CD14-positive monocyte (primary cell): Measurements from ENCODE around the gene PDP2. TPM values are rescaled to one million over a fixed set of nuclear protein-coding genes. Genes with fewer than 3 reads are reported as not detected.

Source experiments
- DNase-seq, 3 donors: peaks; one replicate each; pipeline ENCODE4 v3.0.0-alpha.2; 2011 to 2022
- H2AFZ ChIP-seq: 2 replicates; pipeline ENCODE4 v1.6.0; 2012; ENCODE audit warnings: mild to moderate bottlenecking, low read depth, low read length, inconsistent platforms; ENCODE audit not compliant: insufficient read depth, poor library complexity, severe bottlenecking
- H3K27ac ChIP-seq, 2 donors: 1 replicate in 1 of 2; 2 replicates in 1 of 2; pipeline ENCODE4 v1.5.1; 2012 to 2013; ENCODE audit warnings: low read length in 2 of 2, control low read depth in 1 of 2, inconsistent platforms in 1 of 2, low read depth in 1 of 2, mild to moderate bottlenecking in 1 of 2
- H3K27me3 ChIP-seq, 2 donors: one replicate each; pipeline versions ENCODE4 v1.6.0 to v1.6.1; 2011 to 2013; ENCODE audit warnings: low read length in 2 of 2; ENCODE audit not compliant: control insufficient read depth in 2 of 2, insufficient read depth in 2 of 2
- H3K36me3 ChIP-seq, 2 donors: replicated peaks in 1 of 2; 1 replicate in 1 of 2; 2 replicates in 1 of 2; pipeline versions ENCODE4 v1.5.1 to v1.6.1; 2012 to 2013; ENCODE audit warnings: low read length in 2 of 2, control low read depth in 1 of 2, inconsistent platforms in 1 of 2, mild to moderate bottlenecking in 1 of 2; ENCODE audit not compliant: insufficient read depth in 2 of 2, control insufficient read depth in 1 of 2
- H3K4me1 ChIP-seq, 2 donors: 1 replicate in 1 of 2; 2 replicates in 1 of 2; pipeline versions ENCODE4 v1.5.1 to v1.6.1; 2012 to 2013; ENCODE audit warnings: low read length in 2 of 2, control low read depth in 1 of 2, inconsistent platforms in 1 of 2, mild to moderate bottlenecking in 1 of 2, moderate library complexity in 1 of 2; ENCODE audit not compliant: insufficient read depth in 2 of 2, control insufficient read depth in 1 of 2
- H3K4me2 ChIP-seq: replicated peaks from 2 replicates; pipeline ENCODE3; 2012; ENCODE audit warnings: low read length, moderate library complexity, mild to moderate bottlenecking; ENCODE audit not compliant: poor library complexity, severe bottlenecking; ENCODE audit errors: extremely low read depth
- H3K4me3 ChIP-seq, 3 experiments: fragments of 200-600 bp in 1 of 3; sonication (generic) in 1 of 3; replicated peaks in 1 of 3; 1 replicate in 2 of 3; 2 replicates in 1 of 3; pipeline ENCODE4 v1.5.1; 2011 to 2013; ENCODE audit warnings: low read length in 3 of 3, mild to moderate bottlenecking in 3 of 3, control low read depth in 2 of 3, low read depth in 2 of 3, inconsistent platforms in 1 of 3, moderate library complexity in 1 of 3
- H3K79me2 ChIP-seq: 2 replicates; pipeline ENCODE4 v1.6.0; 2012; ENCODE audit warnings: mild to moderate bottlenecking, control low read depth, inconsistent platforms, low read length, moderate library complexity; ENCODE audit not compliant: insufficient read depth
- H3K9ac ChIP-seq: 2 replicates; pipeline ENCODE4 v1.6.0; 2017; ENCODE audit warnings: low read length, mild to moderate bottlenecking; ENCODE audit not compliant: insufficient read depth, poor library complexity, severe bottlenecking
- H3K9me3 ChIP-seq, 2 donors: replicated peaks in 1 of 2; 1 replicate in 1 of 2; 2 replicates in 1 of 2; pipeline versions ENCODE4 v1.5.1 to v1.6.1; 2012 to 2013; ENCODE audit warnings: low read length in 2 of 2, control low read depth in 1 of 2; ENCODE audit not compliant: control insufficient read depth in 1 of 2, insufficient read depth in 1 of 2
- H4K20me1 ChIP-seq: 2 replicates; pipeline ENCODE4 v1.6.0; 2012; ENCODE audit warnings: mild to moderate bottlenecking, low read length, control low read depth, moderate library complexity; ENCODE audit not compliant: insufficient read depth
- H3K27ac Mint-ChIP-seq, 7 donors: one replicate each; pipeline ENCODE4 v1.8.0; 2020; ENCODE audit warnings: mild to moderate bottlenecking in 7 of 7, mixed read lengths in 7 of 7, moderate library complexity in 6 of 7, inconsistent platforms in 2 of 7
- H3K27me3 Mint-ChIP-seq, 3 donors: one replicate each; pipeline ENCODE4 v1.8.0; 2021 to 2022; ENCODE audit warnings: low read depth in 3 of 3, mild to moderate bottlenecking in 3 of 3, mixed read lengths in 3 of 3, moderate library complexity in 3 of 3, inconsistent platforms in 1 of 3
- H3K36me3 Mint-ChIP-seq, 2 donors: one replicate each; pipeline ENCODE4 v1.8.0; 2020; ENCODE audit warnings: mixed read lengths in 2 of 2, inconsistent platforms in 1 of 2, mild to moderate bottlenecking in 1 of 2
- H3K4me1 Mint-ChIP-seq: one replicate; pipeline ENCODE4 v1.8.0; 2020; ENCODE audit warnings: mild to moderate bottlenecking, mixed read lengths
- H3K4me3 Mint-ChIP-seq, 2 donors: one replicate each; pipeline ENCODE4 v1.8.0; 2020; ENCODE audit warnings: mild to moderate bottlenecking in 2 of 2, mixed read lengths in 2 of 2, moderate library complexity in 1 of 2
- H3K9me3 Mint-ChIP-seq, 7 donors: one replicate each; pipeline ENCODE4 v1.8.0; 2020 to 2022; ENCODE audit warnings: mixed read lengths in 7 of 7, mild to moderate bottlenecking in 6 of 7, moderate library complexity in 6 of 7, inconsistent platforms in 2 of 7
- WGBS: methylation state at CpG from one replicate; pipeline ENCODE4 v1.1.5; 2013; ENCODE audit warnings: missing lambda C conversion rate; ENCODE audit not compliant: insufficient coverage; 5-methylcytosine and 5-hydroxymethylcytosine counted together
- intact Hi-C, 2 donors: fragments of 100-400 bp; cut with micrococcal nuclease; formaldehyde crosslinking; loops; one replicate each; pipeline versions ENCODE4 v1.15.0 to v1.15.1; 2023
- polyA plus RNA-seq, 3 donors: library from polyadenylated mRNA; depleted of rRNA in 1 of 3; unstranded in 2 of 3; stranded (reverse) in 1 of 3; fragments of 300-500 nt in 2 of 3; fragments of >200 nt in 1 of 3; fragmentation: Illumina TruSeq in 2 of 3; gene quantifications; 1 replicate in 2 of 3; 2 replicates in 1 of 3; pipeline ENCODE4 v1.2.3, GENCODE V29; 2012 to 2021
- TF ChIP-seq, protein P1 (sequence below): fragments of 200-600 bp; IDR thresholded peaks from one replicate; pipeline ENCODE4 v1.8.0; 2022; ENCODE audit warnings: antibody characterized with exemption, mild to moderate bottlenecking

Gene PDP2
- polyA plus RNA-seq, 3 donors, result 1.1 TPM; not detected in 2

DNA sequence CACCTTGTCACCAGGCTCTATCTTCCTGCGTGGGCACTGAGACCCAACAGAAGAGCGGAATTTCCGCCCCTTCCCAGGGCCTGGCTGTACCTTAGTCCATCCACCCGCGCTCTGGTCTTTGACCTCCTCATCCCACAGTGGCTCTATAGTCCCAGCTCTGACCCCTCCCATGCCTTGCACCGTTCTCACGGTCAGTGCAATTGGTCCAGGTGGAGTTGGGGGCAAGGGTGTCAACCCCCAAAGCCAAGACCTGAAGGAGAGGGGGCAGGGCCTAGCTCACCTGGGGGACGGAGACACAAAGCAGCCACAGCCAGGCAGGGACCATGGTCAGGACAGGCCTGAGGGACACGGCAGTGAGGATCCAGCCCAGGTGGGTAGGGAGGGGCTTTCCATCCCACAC is 37.4 kb downstream of the PDP2 start:
- Histone ChIP-seq H4K20me1 (no peaks in the 10 kb centered on the region), H3K4me1 (no peaks in the 10 kb centered on the region), H3K9ac (no peak overlapping the region), H3K4me2 (no peak overlapping the region), H3K4me3 (no peak overlapping the region), H3K9me3 (no peaks in the 10 kb centered on the region), H3K27me3 (peaks cover 0 to 27% of the 10 kb centered on the region in 2 donors), H2AFZ (no peak overlapping the region), H3K36me3 (no peaks in the 10 kb centered on the region), H3K79me2 (no peaks in the 10 kb centered on the region), H3K27ac (no peak overlapping the region)
- no peak for DNase-seq
- Mint-ChIP-seq H3K27ac (peak overlapping the region in 1 of 7 donors; percentile 18), H3K36me3 (no peaks in the 10 kb centered on the region), H3K4me1 (no peaks in the 10 kb centered on the region), H3K4me3 (no peak overlapping the region), H3K27me3 (peaks cover 20 to 36% (median 23%) of the 10 kb centered on the region in 3 donors), H3K9me3 (no peaks in the 10 kb centered on the region)
- TF ChIP-seq, protein P1, sequence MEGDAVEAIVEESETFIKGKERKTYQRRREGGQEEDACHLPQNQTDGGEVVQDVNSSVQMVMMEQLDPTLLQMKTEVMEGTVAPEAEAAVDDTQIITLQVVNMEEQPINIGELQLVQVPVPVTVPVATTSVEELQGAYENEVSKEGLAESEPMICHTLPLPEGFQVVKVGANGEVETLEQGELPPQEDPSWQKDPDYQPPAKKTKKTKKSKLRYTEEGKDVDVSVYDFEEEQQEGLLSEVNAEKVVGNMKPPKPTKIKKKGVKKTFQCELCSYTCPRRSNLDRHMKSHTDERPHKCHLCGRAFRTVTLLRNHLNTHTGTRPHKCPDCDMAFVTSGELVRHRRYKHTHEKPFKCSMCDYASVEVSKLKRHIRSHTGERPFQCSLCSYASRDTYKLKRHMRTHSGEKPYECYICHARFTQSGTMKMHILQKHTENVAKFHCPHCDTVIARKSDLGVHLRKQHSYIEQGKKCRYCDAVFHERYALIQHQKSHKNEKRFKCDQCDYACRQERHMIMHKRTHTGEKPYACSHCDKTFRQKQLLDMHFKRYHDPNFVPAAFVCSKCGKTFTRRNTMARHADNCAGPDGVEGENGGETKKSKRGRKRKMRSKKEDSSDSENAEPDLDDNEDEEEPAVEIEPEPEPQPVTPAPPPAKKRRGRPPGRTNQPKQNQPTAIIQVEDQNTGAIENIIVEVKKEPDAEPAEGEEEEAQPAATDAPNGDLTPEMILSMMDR, result no peak
- WGBS, result 100% methylated on average over 3 of the region's 9 CpGs
- intact Hi-C loops, result no loop called here

DNA sequence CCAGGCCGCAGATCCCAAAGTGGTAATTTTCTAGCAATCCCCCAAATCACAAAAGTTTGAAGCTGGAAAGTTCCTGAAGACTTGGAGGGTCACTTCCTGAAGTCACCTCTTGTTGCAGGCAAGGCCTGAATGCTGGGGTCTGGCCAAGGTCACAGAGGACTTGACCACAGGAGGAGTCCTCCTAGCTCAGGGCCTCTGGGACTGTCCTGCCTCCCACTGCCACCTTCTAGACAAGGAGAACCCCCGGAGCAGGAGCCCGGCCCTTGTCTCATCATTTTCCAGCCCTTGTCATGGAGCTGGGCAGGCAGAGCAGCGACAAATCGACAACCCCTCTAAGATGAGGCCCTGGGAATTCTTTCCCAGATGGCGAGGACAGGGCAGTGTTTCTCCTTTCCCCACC is 38.0 kb downstream of the PDP2 start:
- no peaks in the 10 kb centered on the region for H3K79me2 ChIP-seq
- peaks cover 0 to 33% of the 10 kb centered on the region in 2 donors for H3K27me3 ChIP-seq
- H3K27ac ChIP-seq, result no peak overlapping the region
- H3K27ac Mint-ChIP-seq, result peak overlapping the region in 1 of 7 donors; percentile 36
- peaks cover 0 to under 1% of the 10 kb centered on the region in 2 donors for H3K36me3 Mint-ChIP-seq
- peaks cover 0 to 2% (median 0%) of the 10 kb centered on the region in 7 donors for H3K9me3 Mint-ChIP-seq
- DNase-seq, result no peak
- H3K4me3 ChIP-seq, result no peak overlapping the region
- H3K36me3 ChIP-seq, result no peaks in the 10 kb centered on the region
- peaks cover 23 to 42% (median 29%) of the 10 kb centered on the region in 3 donors for H3K27me3 Mint-ChIP-seq
- 96% methylated on average over 5 of the region's 6 CpGs for WGBS
- no peak overlapping the region for H3K4me2 ChIP-seq
- no peaks in the 10 kb centered on the region for H3K9me3 ChIP-seq
- no peaks in the 10 kb centered on the region for H3K4me1 Mint-ChIP-seq
- no peak overlapping the region for H3K4me3 Mint-ChIP-seq
- TF ChIP-seq, protein P1, result no peak
- intact Hi-C loops, result no loop called here
- no peak overlapping the region for H2AFZ ChIP-seq
- H3K4me1 ChIP-seq, result no peaks in the 10 kb centered on the region
- no peaks in the 10 kb centered on the region for H4K20me1 ChIP-seq
- no peak overlapping the region for H3K9ac ChIP-seq
